ENCODE data around the gene TTC13. TPM values are rescaled to one million over a fixed set of nuclear protein-coding genes. Genes with fewer than 3 reads are reported as not detected.

TTC13 gene
- polyA plus RNA-seq, 4 donors = 4.6 to 24.0 (median 7.7) TPM

DNA sequence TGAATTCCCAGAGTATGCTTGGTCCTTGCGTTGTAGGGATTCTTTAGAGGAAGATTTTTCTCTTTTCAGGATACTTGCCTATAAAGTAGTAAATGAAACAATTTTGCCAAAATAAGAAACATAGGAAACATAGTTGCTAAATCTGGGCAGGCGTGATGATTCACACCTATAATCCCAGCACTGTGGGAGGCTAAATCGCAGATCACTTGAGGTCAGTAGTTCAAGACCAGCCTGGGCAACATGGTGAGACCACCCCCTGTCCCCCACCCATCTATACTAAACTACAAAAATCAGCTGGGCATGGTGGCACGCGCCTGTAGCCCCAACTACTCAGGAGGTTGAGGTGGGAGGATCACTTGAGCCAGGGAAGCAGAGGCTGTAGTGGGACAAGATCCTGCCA lies 5.2 kb upstream of the TTC13 start:
- Histone ChIP-seq H3K4me1 (ENCODE audit: control insufficient read depth in 3 of 3, insufficient read depth in 2 of 3, low read depth in 1 of 3, low read length in 2 of 3) (peaks cover 0 to 10% (median 5%) of the 10 kb centered on the region in 3 donors), H3K4me3 (ENCODE audit: low read depth in 1 of 3, low read length in 3 of 3) (no peak overlapping the region), H3K27me3 (ENCODE audit: control insufficient read depth in 3 of 3, insufficient read depth in 3 of 3, low read length in 3 of 3) (no peaks in the 10 kb centered on the region), H3K27ac (ENCODE audit: low read depth in 1 of 3, low read length in 2 of 3) (no peak overlapping the region), H3K36me3 (ENCODE audit: control insufficient read depth in 3 of 3, insufficient read depth in 2 of 3, low read depth in 1 of 3, low read length in 3 of 3) (peaks cover 0 to 4% (median 2%) of the 10 kb centered on the region in 3 donors), H3K9me3 (ENCODE audit: control insufficient read depth in 2 of 2, insufficient read depth in 1 of 2, low read depth in 1 of 2, low read length in 1 of 2) (no peaks in the 10 kb centered on the region)
- 90 to 99% (median 90%) methylated on average over 5 of the region's 5 CpGs for WGBS, 3 donors
- DNase-seq (no peak), FAIRE-seq (no peak)

- Histone ChIP-seq H3K4me3 (ENCODE audit: low read depth in 1 of 3, low read length in 3 of 3) (no peak overlapping the region), H3K36me3 (ENCODE audit: control insufficient read depth in 3 of 3, insufficient read depth in 2 of 3, low read depth in 1 of 3, low read length in 3 of 3) (peaks cover 0 to 4% (median 2%) of the 10 kb centered on the region in 3 donors), H3K4me1 (ENCODE audit: control insufficient read depth in 3 of 3, insufficient read depth in 2 of 3, low read depth in 1 of 3, low read length in 2 of 3) (peaks cover 0 to 9% (median 5%) of the 10 kb centered on the region in 3 donors), H3K9me3 (ENCODE audit: control insufficient read depth in 2 of 2, insufficient read depth in 1 of 2, low read depth in 1 of 2, low read length in 1 of 2) (no peaks in the 10 kb centered on the region), H3K27ac (ENCODE audit: low read depth in 1 of 3, low read length in 2 of 3) (no peak overlapping the region), H3K27me3 (ENCODE audit: control insufficient read depth in 3 of 3, insufficient read depth in 3 of 3, low read length in 3 of 3) (no peaks in the 10 kb centered on the region)
- no peak for DNase-seq
- FAIRE-seq = no peak
- WGBS, 3 donors = 57 to 84% (median 64%) methylated on average over 4 of the region's 4 CpGs
These were observed 4.0 kb upstream of the TTC13 start for GRCh38 chr1:230982696-230983095.

DNA sequence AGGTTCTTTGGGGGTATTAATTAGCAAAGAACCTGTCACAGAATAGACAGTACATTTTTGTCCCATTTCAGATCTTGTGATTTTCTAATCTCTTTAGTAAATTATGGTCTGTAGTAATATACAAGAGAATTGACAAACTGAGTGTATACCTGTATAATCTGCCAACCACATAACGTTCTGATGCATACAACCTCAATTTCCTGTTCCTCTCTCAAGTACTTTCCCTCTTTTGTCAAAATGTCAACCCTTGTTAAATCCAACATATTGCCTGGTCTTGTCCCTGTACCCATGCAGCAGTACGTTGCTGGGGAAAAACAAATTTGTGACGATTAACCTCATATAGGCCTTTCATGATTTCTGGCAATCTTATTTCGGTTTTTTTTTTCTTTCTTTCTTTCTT lies 1.3 kb upstream of the TTC13 start:
- no peak for DNase-seq
- Histone ChIP-seq H3K4me3 (ENCODE audit: low read depth in 1 of 3, low read length in 3 of 3) (peak overlapping the region; percentile 66 to 79 (median 71)), H3K4me1 (ENCODE audit: control insufficient read depth in 3 of 3, insufficient read depth in 2 of 3, low read depth in 1 of 3, low read length in 2 of 3) (peaks cover 0 to 6% (median 5%) of the 10 kb centered on the region in 3 donors), H3K27ac (ENCODE audit: low read depth in 1 of 3, low read length in 2 of 3) (no peak overlapping the region), H3K27me3 (ENCODE audit: control insufficient read depth in 3 of 3, insufficient read depth in 3 of 3, low read length in 3 of 3) (no peaks in the 10 kb centered on the region), H3K36me3 (ENCODE audit: control insufficient read depth in 3 of 3, insufficient read depth in 2 of 3, low read depth in 1 of 3, low read length in 3 of 3) (peaks cover 0 to 15% (median 0%) of the 10 kb centered on the region in 3 donors), H3K9me3 (ENCODE audit: control insufficient read depth in 2 of 2, insufficient read depth in 1 of 2, low read depth in 1 of 2, low read length in 1 of 2) (no peaks in the 10 kb centered on the region)
- WGBS, 3 donors = 55 to 70% (median 60%) methylated on average over 4 of the region's 4 CpGs
- FAIRE-seq = no peak

DNA sequence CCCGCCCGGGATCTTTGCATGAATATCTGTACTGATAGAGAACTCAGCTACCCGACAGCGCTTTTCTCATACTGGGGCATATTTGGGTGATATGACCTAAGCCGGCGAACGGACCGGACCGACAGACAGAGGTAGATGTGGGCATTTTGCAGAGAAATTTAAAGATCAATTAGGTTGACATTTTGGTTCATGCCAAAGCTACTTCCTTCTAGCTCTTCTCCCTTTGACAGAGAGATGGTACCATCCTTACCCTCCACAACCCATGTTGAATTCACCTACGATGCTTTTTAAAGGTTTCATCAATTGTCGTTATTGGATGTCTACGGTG lies 692 bp upstream of the TTC13 start:
- DNase-seq = no peak
- Histone ChIP-seq H3K27ac (ENCODE audit: low read depth in 1 of 3, low read length in 2 of 3) (peak overlapping the region; percentile 47 to 89 (median 52)), H3K9me3 (ENCODE audit: control insufficient read depth in 2 of 2, insufficient read depth in 1 of 2, low read depth in 1 of 2, low read length in 1 of 2) (no peaks in the 10 kb centered on the region), H3K4me1 (ENCODE audit: control insufficient read depth in 3 of 3, insufficient read depth in 2 of 3, low read depth in 1 of 3, low read length in 2 of 3) (peaks cover 0 to 6% (median 5%) of the 10 kb centered on the region in 3 donors), H3K4me3 (ENCODE audit: low read depth in 1 of 3, low read length in 3 of 3) (peak overlapping the region; percentile 66 to 79 (median 71)), H3K36me3 (ENCODE audit: control insufficient read depth in 3 of 3, insufficient read depth in 2 of 3, low read depth in 1 of 3, low read length in 3 of 3) (peaks cover 0 to 16% (median 0%) of the 10 kb centered on the region in 3 donors), H3K27me3 (ENCODE audit: control insufficient read depth in 3 of 3, insufficient read depth in 3 of 3, low read length in 3 of 3) (no peaks in the 10 kb centered on the region)
- FAIRE-seq = no peak
- 1 to 3% (median 2%) methylated on average over 12 of the region's 12 CpGs for WGBS, 3 donors

GRCh38 chr1:230977761-230978490 lies 735 bp downstream of the TTC13 start:
- Histone ChIP-seq H3K36me3 (ENCODE audit: control insufficient read depth in 3 of 3, insufficient read depth in 2 of 3, low read depth in 1 of 3, low read length in 3 of 3) (peaks cover 0 to 14% (median 0%) of the 10 kb centered on the region in 3 donors), H3K27ac (ENCODE audit: low read depth in 1 of 3, low read length in 2 of 3) (peak overlapping the region in 2 of 3 donors; percentile 50 to 69), H3K4me3 (ENCODE audit: low read depth in 1 of 3, low read length in 3 of 3) (peak overlapping the region; percentile 79 to 96 (median 87)), H3K27me3 (ENCODE audit: control insufficient read depth in 3 of 3, insufficient read depth in 3 of 3, low read length in 3 of 3) (no peaks in the 10 kb centered on the region), H3K4me1 (ENCODE audit: control insufficient read depth in 3 of 3, insufficient read depth in 2 of 3, low read depth in 1 of 3, low read length in 2 of 3) (peaks cover 0 to 8% (median 6%) of the 10 kb centered on the region in 3 donors), H3K9me3 (ENCODE audit: control insufficient read depth in 2 of 2, insufficient read depth in 1 of 2, low read depth in 1 of 2, low read length in 1 of 2) (no peaks in the 10 kb centered on the region)
- WGBS, 3 donors = 0 to 1% (median 1%) methylated on average over 37 to 52 of the region's 52 CpGs
- FAIRE-seq (no peak), DNase-seq (peak; percentile 56 to 69)

DNA sequence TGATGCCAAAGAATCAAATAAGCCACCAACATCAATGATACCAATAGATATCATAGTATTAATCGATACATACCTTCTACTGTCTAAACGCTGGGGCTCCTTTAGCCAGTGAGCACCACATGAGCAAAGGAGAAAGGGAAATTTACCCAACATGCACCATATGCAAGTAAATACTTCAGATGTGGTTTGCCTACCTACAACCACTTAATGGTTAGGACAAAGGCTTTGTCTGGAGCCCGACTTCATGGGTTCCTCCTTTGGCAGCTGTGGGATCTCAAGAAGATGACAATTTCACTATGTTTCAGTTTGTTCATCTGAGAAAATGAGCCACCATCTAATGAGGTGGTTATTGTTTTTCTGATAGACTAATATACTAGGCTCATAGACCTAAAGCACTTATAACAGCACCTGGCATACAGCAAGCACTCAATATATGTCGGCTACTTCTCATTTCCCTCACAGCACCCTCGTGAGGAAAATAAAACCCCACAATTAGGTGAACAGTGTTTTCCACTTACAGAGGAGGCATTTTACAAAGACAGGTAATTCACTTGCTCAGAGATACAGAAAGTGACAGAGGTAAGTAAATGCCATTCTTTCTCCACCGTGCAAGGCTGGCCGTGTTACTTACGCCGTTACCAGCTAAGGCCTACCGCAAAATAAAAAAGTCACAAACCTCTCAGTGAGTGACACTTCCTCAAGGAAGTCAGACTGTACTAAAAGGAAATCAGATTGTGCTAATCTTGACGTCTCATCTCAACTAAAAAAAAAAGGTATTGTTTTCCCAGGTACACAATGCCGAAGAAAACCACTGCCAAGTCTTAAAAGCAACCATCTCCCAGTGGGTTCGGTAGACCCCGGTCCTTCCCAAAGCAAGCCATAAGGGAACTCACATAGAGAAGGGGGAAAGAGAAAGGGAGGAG lies 1.6 kb downstream of the TTC13 start:
- DNase-seq (peak in 1 of 2 donors; percentile 41), FAIRE-seq (no peak)
- 41 to 51% (median 46%) methylated on average over 14 of the region's 14 CpGs for WGBS, 3 donors
- no peaks in the 10 kb centered on the region for H3K27me3 ChIP-seq (ENCODE audit: control insufficient read depth in 3 of 3, insufficient read depth in 3 of 3, low read length in 3 of 3)
- H3K36me3 ChIP-seq (ENCODE audit: control insufficient read depth in 3 of 3, insufficient read depth in 2 of 3, low read depth in 1 of 3, low read length in 3 of 3) = peaks cover 0 to 12% (median 0%) of the 10 kb centered on the region in 3 donors
- peaks cover 4 to 14% (median 10%) of the 10 kb centered on the region in 3 donors for H3K4me1 ChIP-seq (ENCODE audit: control insufficient read depth in 3 of 3, insufficient read depth in 2 of 3, low read depth in 1 of 3, low read length in 2 of 3)
- H3K4me3 ChIP-seq (ENCODE audit: low read depth in 1 of 3, low read length in 3 of 3) = peak overlapping the region in 2 of 3 donors; percentile 79 to 96
- peak overlapping the region in 1 of 3 donors; percentile 69 for H3K27ac ChIP-seq (ENCODE audit: low read depth in 1 of 3, low read length in 2 of 3)
- H3K9me3 ChIP-seq (ENCODE audit: control insufficient read depth in 2 of 2, insufficient read depth in 1 of 2, low read depth in 1 of 2, low read length in 1 of 2) = no peaks in the 10 kb centered on the region

DNA sequence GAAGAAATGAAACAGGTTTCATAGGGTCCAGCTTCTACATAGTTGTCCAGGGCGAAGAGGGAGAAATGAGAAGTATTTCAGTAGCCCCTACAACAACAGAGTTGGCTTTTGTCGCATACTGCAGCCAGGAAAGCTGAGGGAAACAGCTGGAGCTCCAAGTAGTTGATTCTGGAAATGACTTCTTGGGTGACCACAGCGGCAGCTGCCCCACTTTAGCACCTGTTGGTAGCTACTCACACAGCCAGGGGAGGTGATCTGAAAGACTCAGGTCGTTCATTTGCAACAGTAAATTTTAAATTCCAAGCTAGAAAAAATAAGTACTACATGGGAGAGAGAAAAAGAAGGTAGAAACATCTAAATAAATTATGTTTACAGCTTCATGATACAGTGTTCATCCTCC lies 2.3 kb downstream of the TTC13 start:
- H3K36me3 ChIP-seq (ENCODE audit: control insufficient read depth in 3 of 3, insufficient read depth in 2 of 3, low read depth in 1 of 3, low read length in 3 of 3) = peaks cover 0 to 12% (median 0%) of the 10 kb centered on the region in 3 donors
- H3K4me3 ChIP-seq (ENCODE audit: low read depth in 1 of 3, low read length in 3 of 3) = no peak overlapping the region
- H3K27me3 ChIP-seq (ENCODE audit: control insufficient read depth in 3 of 3, insufficient read depth in 3 of 3, low read length in 3 of 3) = no peaks in the 10 kb centered on the region
- WGBS, 3 donors = 86 to 89% (median 89%) methylated on average over 4 of the region's 4 CpGs
- no peak for DNase-seq
- H3K9me3 ChIP-seq (ENCODE audit: control insufficient read depth in 2 of 2, insufficient read depth in 1 of 2, low read depth in 1 of 2, low read length in 1 of 2) = no peaks in the 10 kb centered on the region
- no peak overlapping the region for H3K27ac ChIP-seq (ENCODE audit: low read depth in 1 of 3, low read length in 2 of 3)
- peaks cover 4 to 14% (median 10%) of the 10 kb centered on the region in 3 donors for H3K4me1 ChIP-seq (ENCODE audit: control insufficient read depth in 3 of 3, insufficient read depth in 2 of 3, low read depth in 1 of 3, low read length in 2 of 3)
- no peak for FAIRE-seq

- WGBS, 3 donors = 88 to 97% (median 89%) methylated on average over 3 of the region's 3 CpGs
- DNase-seq (no peak), FAIRE-seq (no peak)
- Histone ChIP-seq H3K9me3 (ENCODE audit: control insufficient read depth in 2 of 2, insufficient read depth in 1 of 2, low read depth in 1 of 2, low read length in 1 of 2) (no peaks in the 10 kb centered on the region), H3K27ac (ENCODE audit: low read depth in 1 of 3, low read length in 2 of 3) (no peak overlapping the region), H3K4me3 (ENCODE audit: low read depth in 1 of 3, low read length in 3 of 3) (no peak overlapping the region), H3K36me3 (ENCODE audit: control insufficient read depth in 3 of 3, insufficient read depth in 2 of 3, low read depth in 1 of 3, low read length in 3 of 3) (peaks cover 0 to 12% (median 0%) of the 10 kb centered on the region in 3 donors), H3K27me3 (ENCODE audit: control insufficient read depth in 3 of 3, insufficient read depth in 3 of 3, low read length in 3 of 3) (no peaks in the 10 kb centered on the region), H3K4me1 (ENCODE audit: control insufficient read depth in 3 of 3, insufficient read depth in 2 of 3, low read depth in 1 of 3, low read length in 2 of 3) (peaks cover 4 to 14% (median 10%) of the 10 kb centered on the region in 3 donors)
These were observed 3.0 kb downstream of the TTC13 start for GRCh38 chr1:230975636-230976035.
